ENCODE data around the gene TCF4.

DNA sequence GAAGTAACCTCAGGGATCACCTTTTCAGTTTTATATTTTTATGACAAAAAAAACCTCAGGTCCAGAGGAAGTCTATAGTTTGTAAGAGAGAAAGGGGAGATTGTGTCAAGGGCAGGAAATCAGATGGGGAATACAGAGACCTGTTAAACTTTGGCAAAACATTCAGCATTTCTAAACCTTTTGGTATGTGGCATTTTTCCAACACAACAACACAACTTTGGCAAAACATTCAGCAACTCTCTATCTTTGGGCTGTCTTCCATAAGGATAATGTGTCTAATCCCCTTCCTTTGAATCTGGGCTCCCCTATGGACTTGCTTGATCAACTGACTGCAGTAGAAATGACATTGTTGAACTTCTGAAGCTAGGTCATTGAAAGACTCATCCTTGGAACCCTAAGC is 408.2 kb downstream of the TCF4 start:
- TF ChIP-seq, protein P1, sequence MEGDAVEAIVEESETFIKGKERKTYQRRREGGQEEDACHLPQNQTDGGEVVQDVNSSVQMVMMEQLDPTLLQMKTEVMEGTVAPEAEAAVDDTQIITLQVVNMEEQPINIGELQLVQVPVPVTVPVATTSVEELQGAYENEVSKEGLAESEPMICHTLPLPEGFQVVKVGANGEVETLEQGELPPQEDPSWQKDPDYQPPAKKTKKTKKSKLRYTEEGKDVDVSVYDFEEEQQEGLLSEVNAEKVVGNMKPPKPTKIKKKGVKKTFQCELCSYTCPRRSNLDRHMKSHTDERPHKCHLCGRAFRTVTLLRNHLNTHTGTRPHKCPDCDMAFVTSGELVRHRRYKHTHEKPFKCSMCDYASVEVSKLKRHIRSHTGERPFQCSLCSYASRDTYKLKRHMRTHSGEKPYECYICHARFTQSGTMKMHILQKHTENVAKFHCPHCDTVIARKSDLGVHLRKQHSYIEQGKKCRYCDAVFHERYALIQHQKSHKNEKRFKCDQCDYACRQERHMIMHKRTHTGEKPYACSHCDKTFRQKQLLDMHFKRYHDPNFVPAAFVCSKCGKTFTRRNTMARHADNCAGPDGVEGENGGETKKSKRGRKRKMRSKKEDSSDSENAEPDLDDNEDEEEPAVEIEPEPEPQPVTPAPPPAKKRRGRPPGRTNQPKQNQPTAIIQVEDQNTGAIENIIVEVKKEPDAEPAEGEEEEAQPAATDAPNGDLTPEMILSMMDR (IDR thresholded peaks at IDR 0.05; ENCODE audit: low read depth, low read length, poor library complexity, severe bottlenecking): no peak
- TF ChIP-seq EZH2phosphoT487 (IDR thresholded peaks at IDR 0.05; ENCODE audit: borderline replicate concordance, low read length): no peak

Data from DOHH2 (cell line).